Type B pancreatic cell (in vitro differentiated cells): ENCODE measurements around the gene CERS2. TPM values are rescaled to one million over a fixed set of nuclear protein-coding genes. Genes with fewer than 3 reads are reported as not detected.

Experiments
- DNase-seq: peaks from one replicate; pipeline ENCODE4 v3.0.0; 2021; ENCODE audit warnings: mixed read lengths; ENCODE audit not compliant: unreplicated experiment; ENCODE audit errors: extremely low spot score
- H3K27ac Mint-ChIP-seq: 2 replicates; pipeline ENCODE4 v1.8.0; 2021; ENCODE audit warnings: mild to moderate bottlenecking, mixed read lengths
- H3K27me3 Mint-ChIP-seq: 2 replicates; pipeline ENCODE4 v1.8.0; 2021; ENCODE audit warnings: mixed read lengths
- H3K36me3 Mint-ChIP-seq: 2 replicates; pipeline ENCODE4 v1.8.0; 2021; ENCODE audit warnings: mixed read lengths
- H3K4me1 Mint-ChIP-seq: one replicate; pipeline ENCODE4 v1.8.0; 2021; ENCODE audit warnings: mixed read lengths; ENCODE audit not compliant: unreplicated experiment
- H3K4me3 Mint-ChIP-seq: 2 replicates; pipeline ENCODE4 v1.8.0; 2021; ENCODE audit warnings: mild to moderate bottlenecking, mixed read lengths
- H3K9me3 Mint-ChIP-seq: 2 replicates; pipeline ENCODE4 v1.8.0; 2021; ENCODE audit warnings: mixed read lengths
- total RNA-seq: library from RNA; stranded (reverse); gene quantifications from 2 replicates; pipeline ENCODE4 v1.2.1, GENCODE V29; 2021; ENCODE audit warnings: low replicate concordance
- TF ChIP-seq, protein P1 (sequence below): fragments of 200-600 bp; sonication (generic); conservative IDR thresholded peaks from 2 replicates; pipeline ENCODE4 v1.5.0; 2021; ENCODE audit warnings: antibody characterized with exemption, mild to moderate bottlenecking

CERS2 gene
- total RNA-seq, 1 donor from 2014 or later = 181 TPM

DNA sequence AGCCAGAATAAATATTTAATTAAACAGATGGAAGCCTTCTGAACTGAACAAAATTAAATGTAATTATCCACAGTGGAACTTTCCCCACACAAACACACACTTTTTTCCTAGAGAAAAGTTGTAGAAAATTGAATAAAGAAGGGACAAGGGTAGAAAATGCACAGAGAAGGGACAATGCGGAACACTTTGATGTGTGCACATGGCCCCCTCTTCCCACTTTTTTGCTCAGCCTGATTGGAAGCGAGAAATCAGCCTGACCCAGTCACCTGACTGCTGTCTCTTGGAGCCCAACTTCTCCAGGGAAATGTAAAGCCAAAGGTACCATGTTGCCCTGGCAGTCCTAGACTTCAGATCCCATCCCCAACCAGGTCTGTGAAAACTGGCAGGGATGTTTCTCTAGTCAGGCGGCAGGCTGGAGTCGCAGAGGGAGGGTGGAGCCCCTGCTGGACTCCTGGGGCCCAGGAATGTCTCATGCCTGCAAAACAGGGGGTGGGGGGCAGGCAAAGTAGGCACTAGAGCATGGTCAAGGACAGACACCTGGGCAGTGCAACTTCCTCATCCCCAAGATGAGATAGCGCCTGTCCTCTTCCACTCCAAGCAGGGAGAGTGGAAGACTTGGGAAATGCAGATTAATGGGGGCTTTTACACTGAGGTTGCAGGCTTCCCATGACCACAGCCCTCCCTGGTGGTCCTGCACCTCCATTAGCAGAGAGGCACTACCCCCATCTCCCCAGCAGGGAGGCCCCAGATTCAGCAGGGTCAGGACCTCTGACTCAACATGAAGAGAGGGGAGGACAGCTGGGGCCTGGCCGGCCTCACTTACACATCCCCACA is 2.8 kb downstream of the CERS2 start:
- Mint-ChIP-seq H3K27me3 (no peaks in the 10 kb centered on the region), H3K4me3 (peak overlapping the region; percentile 86), H3K4me1 (peaks cover 38% of the 10 kb centered on the region), H3K27ac (peak overlapping the region; percentile 80), H3K9me3 (no peaks in the 10 kb centered on the region), H3K36me3 (peaks cover 20% of the 10 kb centered on the region)
- DNase-seq = no peak
- TF ChIP-seq, protein P1, sequence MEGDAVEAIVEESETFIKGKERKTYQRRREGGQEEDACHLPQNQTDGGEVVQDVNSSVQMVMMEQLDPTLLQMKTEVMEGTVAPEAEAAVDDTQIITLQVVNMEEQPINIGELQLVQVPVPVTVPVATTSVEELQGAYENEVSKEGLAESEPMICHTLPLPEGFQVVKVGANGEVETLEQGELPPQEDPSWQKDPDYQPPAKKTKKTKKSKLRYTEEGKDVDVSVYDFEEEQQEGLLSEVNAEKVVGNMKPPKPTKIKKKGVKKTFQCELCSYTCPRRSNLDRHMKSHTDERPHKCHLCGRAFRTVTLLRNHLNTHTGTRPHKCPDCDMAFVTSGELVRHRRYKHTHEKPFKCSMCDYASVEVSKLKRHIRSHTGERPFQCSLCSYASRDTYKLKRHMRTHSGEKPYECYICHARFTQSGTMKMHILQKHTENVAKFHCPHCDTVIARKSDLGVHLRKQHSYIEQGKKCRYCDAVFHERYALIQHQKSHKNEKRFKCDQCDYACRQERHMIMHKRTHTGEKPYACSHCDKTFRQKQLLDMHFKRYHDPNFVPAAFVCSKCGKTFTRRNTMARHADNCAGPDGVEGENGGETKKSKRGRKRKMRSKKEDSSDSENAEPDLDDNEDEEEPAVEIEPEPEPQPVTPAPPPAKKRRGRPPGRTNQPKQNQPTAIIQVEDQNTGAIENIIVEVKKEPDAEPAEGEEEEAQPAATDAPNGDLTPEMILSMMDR = peak; percentile 54

DNA sequence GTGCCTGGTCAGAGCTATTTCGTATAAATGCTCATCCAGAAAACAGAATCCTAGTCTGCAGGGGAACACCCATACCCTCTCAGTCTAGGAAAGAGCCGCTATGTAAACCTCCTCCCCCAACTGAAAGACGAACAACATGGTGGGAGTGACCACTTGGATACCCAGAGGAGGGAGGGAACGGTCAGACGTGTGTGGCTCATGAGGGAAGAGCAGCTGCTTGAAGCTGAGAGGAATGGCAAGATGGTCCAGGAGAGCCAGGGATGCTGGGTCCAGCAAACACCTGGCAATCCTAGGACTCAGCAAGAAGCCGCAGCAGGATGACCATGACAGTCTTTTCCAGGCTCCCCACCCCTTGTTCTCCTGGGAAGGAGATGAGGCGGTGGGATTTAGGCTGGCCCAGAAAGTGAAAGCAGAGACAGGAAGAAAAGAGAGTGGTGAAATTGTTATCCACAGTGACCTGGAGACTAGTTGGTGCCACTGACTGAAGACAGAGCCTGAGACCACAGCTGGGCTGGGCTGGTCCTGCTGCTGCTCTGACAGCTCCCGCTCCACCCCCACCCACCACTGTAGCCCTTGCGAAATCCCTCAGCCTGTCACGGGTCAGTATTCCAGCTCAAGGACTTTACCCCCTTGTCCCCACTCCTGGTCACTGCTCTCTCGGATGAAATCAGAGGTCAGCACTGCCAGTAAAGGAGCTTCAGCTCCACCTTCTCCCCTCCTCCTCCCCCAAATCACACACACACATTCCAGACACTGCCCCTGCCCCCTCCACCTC is 3.6 kb downstream of the CERS2 start:
- H3K27ac Mint-ChIP-seq = peak overlapping the region; percentile 80
- peaks cover 28% of the 10 kb centered on the region for H3K36me3 Mint-ChIP-seq
- TF ChIP-seq, protein P1 = no peak
- no peaks in the 10 kb centered on the region for H3K9me3 Mint-ChIP-seq
- no peaks in the 10 kb centered on the region for H3K27me3 Mint-ChIP-seq
- peaks cover 36% of the 10 kb centered on the region for H3K4me1 Mint-ChIP-seq
- DNase-seq = no peak
- H3K4me3 Mint-ChIP-seq = peak overlapping the region; percentile 86

DNA sequence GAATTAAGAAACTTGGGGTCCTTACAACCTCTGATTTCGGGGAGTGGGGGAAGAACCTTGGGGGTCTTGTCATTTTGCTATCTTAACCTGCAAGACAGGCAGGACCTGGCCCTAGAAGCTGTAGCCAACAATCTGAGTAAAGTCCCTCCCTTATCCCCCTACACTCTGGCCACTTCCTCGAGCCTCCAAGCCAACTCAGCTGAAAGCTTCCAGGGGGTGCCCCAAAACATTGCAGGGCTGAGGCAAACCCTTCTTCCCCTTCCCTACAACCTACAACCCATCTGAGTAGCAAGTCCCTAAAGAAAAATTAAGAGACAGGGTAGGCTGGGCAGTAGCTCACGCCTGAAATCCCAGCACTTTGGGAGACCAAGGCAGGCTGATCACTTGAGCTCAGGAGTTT is 5.0 kb downstream of the CERS2 start:
- peaks cover 36% of the 10 kb centered on the region for H3K4me1 Mint-ChIP-seq
- H3K27ac Mint-ChIP-seq = no peak overlapping the region
- no peaks in the 10 kb centered on the region for H3K9me3 Mint-ChIP-seq
- TF ChIP-seq, protein P1 = no peak
- no peak for DNase-seq
- H3K36me3 Mint-ChIP-seq = peaks cover 33% of the 10 kb centered on the region
- H3K27me3 Mint-ChIP-seq = no peaks in the 10 kb centered on the region
- no peak overlapping the region for H3K4me3 Mint-ChIP-seq

DNA sequence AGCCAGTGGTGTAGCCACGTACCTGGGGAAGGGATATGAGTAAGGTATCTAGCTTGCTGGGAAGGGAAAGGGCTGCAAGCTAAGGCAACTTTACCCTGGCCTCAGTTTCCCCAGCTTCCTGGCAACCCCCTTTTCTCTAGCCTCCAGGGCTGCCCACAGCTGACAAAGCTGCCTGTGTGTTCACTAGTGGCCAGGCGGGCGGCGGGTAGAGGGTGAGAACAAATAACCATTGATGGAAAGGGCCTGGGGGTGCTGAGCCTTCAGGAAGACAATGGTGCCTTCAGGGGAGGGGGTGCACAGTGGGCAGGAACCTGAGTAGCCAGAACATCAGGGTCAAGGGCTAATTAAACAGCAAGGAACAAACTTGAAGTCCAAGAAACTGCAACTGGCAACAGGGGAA is 6.1 kb downstream of the CERS2 start:
- H3K9me3 Mint-ChIP-seq = no peaks in the 10 kb centered on the region
- no peak for DNase-seq
- H3K36me3 Mint-ChIP-seq = peaks cover 45% of the 10 kb centered on the region
- no peak overlapping the region for H3K4me3 Mint-ChIP-seq
- no peaks in the 10 kb centered on the region for H3K27me3 Mint-ChIP-seq
- H3K27ac Mint-ChIP-seq = peak overlapping the region; percentile 48
- peaks cover 36% of the 10 kb centered on the region for H3K4me1 Mint-ChIP-seq
- TF ChIP-seq, protein P1 = no peak

DNA sequence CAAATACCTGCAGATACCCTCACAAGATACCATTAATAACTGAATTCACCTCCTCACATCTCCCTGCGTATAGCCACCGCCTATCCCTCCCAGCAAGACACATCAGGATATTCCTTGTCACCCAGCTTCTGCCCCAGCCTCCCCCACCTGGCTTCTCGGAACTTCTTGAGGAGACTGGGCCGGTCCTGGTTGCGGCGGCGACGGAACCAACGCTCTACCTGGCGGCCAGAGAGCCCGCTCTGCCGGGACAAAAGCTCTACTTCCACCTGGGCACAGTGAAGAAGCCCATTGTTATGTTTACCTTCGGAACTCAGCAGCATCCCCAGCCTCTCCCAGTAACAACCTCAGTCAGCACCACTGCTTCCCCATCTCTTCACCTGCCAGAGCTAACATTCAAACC is 6.7 kb downstream of the CERS2 start:
- TF ChIP-seq, protein P1 = no peak
- no peak overlapping the region for H3K27ac Mint-ChIP-seq
- peaks cover 50% of the 10 kb centered on the region for H3K36me3 Mint-ChIP-seq
- H3K4me1 Mint-ChIP-seq = peaks cover 32% of the 10 kb centered on the region
- no peaks in the 10 kb centered on the region for H3K9me3 Mint-ChIP-seq
- H3K27me3 Mint-ChIP-seq = no peaks in the 10 kb centered on the region
- H3K4me3 Mint-ChIP-seq = no peak overlapping the region
- DNase-seq = no peak
